ENCODE data around the gene ADPRS. TPM values are rescaled to one million over a fixed set of nuclear protein-coding genes. Genes with fewer than 3 reads are reported as not detected.

The ADPRS gene
- total and polyA plus RNA-seq, 9 of the 15 experiments (the other 6 are each of a cell fraction or from before 2014, with no cell fraction given), result 5.9 to 40.0 (median 27.4) TPM

DNA sequence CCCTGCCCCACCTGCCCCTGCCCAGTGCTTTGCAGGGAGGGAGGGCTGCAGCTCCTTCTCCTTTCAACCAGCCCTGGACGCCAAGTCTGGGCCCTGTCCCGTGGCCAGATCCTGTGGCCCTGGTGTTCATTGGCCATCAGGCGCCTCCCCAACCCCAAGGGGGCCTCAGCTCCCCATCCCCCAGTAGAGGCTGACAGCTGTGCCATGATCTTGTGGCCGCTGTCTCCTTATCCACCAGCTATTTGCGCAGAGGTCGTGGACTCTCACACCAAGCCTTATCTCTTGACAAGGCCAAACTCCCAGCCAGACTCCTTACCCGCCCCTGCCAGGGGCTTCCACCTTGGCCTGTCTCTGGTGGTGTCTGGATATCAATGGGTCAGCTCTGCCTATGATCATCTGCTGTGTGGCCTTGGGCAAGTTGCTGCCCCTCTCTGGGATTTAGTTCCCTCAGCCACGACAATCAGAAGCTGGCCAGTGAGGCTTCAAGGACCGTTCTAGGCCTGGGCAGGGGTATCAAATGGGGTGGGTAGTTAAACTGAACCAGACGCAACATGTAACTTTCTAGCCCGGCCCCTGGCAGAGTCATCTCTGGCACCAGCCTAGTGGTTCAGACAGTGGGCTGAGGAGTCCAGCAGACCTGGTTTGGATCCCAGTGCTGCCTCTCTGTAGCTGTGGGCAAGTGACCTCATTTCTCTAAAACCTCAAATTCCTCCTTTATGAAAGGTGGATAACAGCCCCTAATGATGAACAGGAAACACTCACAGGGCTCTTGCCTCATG, 39.6 kb downstream of the ADPRS start (continued):
- TF ChIP-seq, protein P1, sequence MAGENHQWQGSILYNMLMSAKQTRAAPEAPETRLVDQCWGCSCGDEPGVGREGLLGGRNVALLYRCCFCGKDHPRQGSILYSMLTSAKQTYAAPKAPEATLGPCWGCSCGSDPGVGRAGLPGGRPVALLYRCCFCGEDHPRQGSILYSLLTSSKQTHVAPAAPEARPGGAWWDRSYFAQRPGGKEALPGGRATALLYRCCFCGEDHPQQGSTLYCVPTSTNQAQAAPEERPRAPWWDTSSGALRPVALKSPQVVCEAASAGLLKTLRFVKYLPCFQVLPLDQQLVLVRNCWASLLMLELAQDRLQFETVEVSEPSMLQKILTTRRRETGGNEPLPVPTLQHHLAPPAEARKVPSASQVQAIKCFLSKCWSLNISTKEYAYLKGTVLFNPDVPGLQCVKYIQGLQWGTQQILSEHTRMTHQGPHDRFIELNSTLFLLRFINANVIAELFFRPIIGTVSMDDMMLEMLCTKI (IDR thresholded peaks at IDR 0.05; ENCODE audit: partially characterized antibody), result no peak
- TF ChIP-seq NFYB (IDR thresholded peaks at IDR 0.05; ENCODE audit: extremely low read depth, insufficient read length) (no peak), CBFA2T3 (IDR thresholded peaks at IDR 0.05) (peak; percentile 85), BRD4 (IDR thresholded peaks at IDR 0.05) (no peak), ZNF232 (CRISPR knock-in tag; IDR thresholded peaks at IDR 0.05) (no peak), ARNT (IDR thresholded peaks at IDR 0.05) (no peak), ZNF239 (CRISPR knock-in tag; IDR thresholded peaks at IDR 0.05) (no peak), YBX1 (IDR thresholded peaks at IDR 0.05) (no peak), EHMT2 (IDR thresholded peaks at IDR 0.05) (0 out of 2 replicates have a peak, but pooled peaks have one; percentile 22), ETS2 (tag; IDR thresholded peaks at IDR 0.05; ENCODE audit: borderline replicate concordance, poor library complexity, severe bottlenecking) (no peak), ZFP36 (IDR thresholded peaks at IDR 0.05; ENCODE audit: low read depth, low read length, partially characterized antibody) (peak; percentile 67)
- TF ChIP-seq, protein P2, sequence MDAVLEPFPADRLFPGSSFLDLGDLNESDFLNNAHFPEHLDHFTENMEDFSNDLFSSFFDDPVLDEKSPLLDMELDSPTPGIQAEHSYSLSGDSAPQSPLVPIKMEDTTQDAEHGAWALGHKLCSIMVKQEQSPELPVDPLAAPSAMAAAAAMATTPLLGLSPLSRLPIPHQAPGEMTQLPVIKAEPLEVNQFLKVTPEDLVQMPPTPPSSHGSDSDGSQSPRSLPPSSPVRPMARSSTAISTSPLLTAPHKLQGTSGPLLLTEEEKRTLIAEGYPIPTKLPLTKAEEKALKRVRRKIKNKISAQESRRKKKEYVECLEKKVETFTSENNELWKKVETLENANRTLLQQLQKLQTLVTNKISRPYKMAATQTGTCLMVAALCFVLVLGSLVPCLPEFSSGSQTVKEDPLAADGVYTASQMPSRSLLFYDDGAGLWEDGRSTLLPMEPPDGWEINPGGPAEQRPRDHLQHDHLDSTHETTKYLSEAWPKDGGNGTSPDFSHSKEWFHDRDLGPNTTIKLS (IDR thresholded peaks at IDR 0.05; ENCODE audit: borderline replicate concordance, low read depth), result no peak
- TF ChIP-seq, protein P3, sequence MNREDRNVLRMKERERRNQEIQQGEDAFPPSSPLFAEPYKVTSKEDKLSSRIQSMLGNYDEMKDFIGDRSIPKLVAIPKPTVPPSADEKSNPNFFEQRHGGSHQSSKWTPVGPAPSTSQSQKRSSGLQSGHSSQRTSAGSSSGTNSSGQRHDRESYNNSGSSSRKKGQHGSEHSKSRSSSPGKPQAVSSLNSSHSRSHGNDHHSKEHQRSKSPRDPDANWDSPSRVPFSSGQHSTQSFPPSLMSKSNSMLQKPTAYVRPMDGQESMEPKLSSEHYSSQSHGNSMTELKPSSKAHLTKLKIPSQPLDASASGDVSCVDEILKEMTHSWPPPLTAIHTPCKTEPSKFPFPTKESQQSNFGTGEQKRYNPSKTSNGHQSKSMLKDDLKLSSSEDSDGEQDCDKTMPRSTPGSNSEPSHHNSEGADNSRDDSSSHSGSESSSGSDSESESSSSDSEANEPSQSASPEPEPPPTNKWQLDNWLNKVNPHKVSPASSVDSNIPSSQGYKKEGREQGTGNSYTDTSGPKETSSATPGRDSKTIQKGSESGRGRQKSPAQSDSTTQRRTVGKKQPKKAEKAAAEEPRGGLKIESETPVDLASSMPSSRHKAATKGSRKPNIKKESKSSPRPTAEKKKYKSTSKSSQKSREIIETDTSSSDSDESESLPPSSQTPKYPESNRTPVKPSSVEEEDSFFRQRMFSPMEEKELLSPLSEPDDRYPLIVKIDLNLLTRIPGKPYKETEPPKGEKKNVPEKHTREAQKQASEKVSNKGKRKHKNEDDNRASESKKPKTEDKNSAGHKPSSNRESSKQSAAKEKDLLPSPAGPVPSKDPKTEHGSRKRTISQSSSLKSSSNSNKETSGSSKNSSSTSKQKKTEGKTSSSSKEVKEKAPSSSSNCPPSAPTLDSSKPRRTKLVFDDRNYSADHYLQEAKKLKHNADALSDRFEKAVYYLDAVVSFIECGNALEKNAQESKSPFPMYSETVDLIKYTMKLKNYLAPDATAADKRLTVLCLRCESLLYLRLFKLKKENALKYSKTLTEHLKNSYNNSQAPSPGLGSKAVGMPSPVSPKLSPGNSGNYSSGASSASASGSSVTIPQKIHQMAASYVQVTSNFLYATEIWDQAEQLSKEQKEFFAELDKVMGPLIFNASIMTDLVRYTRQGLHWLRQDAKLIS (CRISPR knock-in tag; IDR thresholded peaks at IDR 0.05), result no peak
- TF ChIP-seq, protein P4, sequence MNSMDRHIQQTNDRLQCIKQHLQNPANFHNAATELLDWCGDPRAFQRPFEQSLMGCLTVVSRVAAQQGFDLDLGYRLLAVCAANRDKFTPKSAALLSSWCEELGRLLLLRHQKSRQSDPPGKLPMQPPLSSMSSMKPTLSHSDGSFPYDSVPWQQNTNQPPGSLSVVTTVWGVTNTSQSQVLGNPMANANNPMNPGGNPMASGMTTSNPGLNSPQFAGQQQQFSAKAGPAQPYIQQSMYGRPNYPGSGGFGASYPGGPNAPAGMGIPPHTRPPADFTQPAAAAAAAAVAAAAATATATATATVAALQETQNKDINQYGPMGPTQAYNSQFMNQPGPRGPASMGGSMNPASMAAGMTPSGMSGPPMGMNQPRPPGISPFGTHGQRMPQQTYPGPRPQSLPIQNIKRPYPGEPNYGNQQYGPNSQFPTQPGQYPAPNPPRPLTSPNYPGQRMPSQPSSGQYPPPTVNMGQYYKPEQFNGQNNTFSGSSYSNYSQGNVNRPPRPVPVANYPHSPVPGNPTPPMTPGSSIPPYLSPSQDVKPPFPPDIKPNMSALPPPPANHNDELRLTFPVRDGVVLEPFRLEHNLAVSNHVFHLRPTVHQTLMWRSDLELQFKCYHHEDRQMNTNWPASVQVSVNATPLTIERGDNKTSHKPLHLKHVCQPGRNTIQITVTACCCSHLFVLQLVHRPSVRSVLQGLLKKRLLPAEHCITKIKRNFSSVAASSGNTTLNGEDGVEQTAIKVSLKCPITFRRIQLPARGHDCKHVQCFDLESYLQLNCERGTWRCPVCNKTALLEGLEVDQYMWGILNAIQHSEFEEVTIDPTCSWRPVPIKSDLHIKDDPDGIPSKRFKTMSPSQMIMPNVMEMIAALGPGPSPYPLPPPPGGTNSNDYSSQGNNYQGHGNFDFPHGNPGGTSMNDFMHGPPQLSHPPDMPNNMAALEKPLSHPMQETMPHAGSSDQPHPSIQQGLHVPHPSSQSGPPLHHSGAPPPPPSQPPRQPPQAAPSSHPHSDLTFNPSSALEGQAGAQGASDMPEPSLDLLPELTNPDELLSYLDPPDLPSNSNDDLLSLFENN (IDR thresholded peaks at IDR 0.05; ENCODE audit: low read depth in 2 of 2, low read length in 2 of 2), result no peak
- TF ChIP-seq, protein P5, sequence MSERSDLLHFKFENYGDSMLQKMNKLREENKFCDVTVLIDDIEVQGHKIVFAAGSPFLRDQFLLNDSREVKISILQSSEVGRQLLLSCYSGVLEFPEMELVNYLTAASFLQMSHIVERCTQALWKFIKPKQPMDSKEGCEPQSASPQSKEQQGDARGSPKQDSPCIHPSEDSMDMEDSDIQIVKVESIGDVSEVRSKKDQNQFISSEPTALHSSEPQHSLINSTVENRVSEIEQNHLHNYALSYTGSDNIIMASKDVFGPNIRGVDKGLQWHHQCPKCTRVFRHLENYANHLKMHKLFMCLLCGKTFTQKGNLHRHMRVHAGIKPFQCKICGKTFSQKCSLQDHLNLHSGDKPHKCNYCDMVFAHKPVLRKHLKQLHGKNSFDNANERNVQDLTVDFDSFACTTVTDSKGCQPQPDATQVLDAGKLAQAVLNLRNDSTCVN (CRISPR knock-in tag; IDR thresholded peaks at IDR 0.05), result no peak
